OCI-LY1 (cell line): ENCODE measurements around the gene TIMM21.

ENCODE experiments used
- H2AFZ ChIP-seq: fragments of 200-600 bp; sonication (generic), shearing (Covaris generic); 2 replicates; pipeline ENCODE4 v1.6.0; 2014; ENCODE audit warnings: antibody characterized with exemption, mild to moderate bottlenecking, low read length
- H3F3A ChIP-seq: fragments of 200-600 bp; sonication (generic), shearing (Covaris generic); 2 replicates; pipeline ENCODE4 v1.6.0; 2014; ENCODE audit warnings: mild to moderate bottlenecking, antibody characterized with exemption, low read length, moderate library complexity; ENCODE audit not compliant: insufficient read depth
- H3K27ac ChIP-seq: fragments of 200-600 bp; sonication (generic); 2 replicates; pipeline ENCODE4 v1.5.1; 2014; ENCODE audit warnings: low read length, mixed run types, mild to moderate bottlenecking, low read depth; ENCODE audit not compliant: poor library complexity, severe bottlenecking
- H3K27me3 ChIP-seq: fragments of 200-600 bp; sonication (generic); 2 replicates; pipeline ENCODE4 v1.6.0; 2014; ENCODE audit warnings: antibody characterized with exemption, mild to moderate bottlenecking, low read length, moderate library complexity; ENCODE audit not compliant: insufficient read depth
- H3K36me3 ChIP-seq: fragments of 200-600 bp; sonication (generic); 2 replicates; pipeline ENCODE4 v1.6.1; 2014; ENCODE audit warnings: mild to moderate bottlenecking, antibody characterized with exemption, low read length, moderate library complexity, mixed read lengths; ENCODE audit not compliant: insufficient read depth
- H3K4me1 ChIP-seq: fragments of 200-600 bp; sonication (generic); 2 replicates; pipeline ENCODE4 v1.5.1; 2014; ENCODE audit warnings: mild to moderate bottlenecking, low read length, moderate library complexity; ENCODE audit not compliant: insufficient read depth, severe bottlenecking
- H3K4me2 ChIP-seq: fragments of 200-600 bp; sonication (generic), shearing (Covaris generic); 2 replicates; pipeline ENCODE4 v1.6.1; 2014; ENCODE audit warnings: low read length
- H3K4me3 ChIP-seq: fragments of 200-600 bp; sonication (generic); 2 replicates; pipeline ENCODE4 v1.5.1; 2014; ENCODE audit warnings: low read length, low read depth, mild to moderate bottlenecking, mixed read lengths; ENCODE audit not compliant: poor library complexity, severe bottlenecking
- H3K79me2 ChIP-seq: fragments of 200-600 bp; shearing (Covaris generic); 2 replicates; pipeline ENCODE4 v1.6.1; 2016; ENCODE audit warnings: mixed run types, low read length, mixed read lengths; ENCODE audit not compliant: insufficient read depth
- H3K9ac ChIP-seq: fragments of 200-600 bp; sonication (generic), shearing (Covaris generic); 2 replicates; pipeline ENCODE4 v1.6.1; 2014; ENCODE audit warnings: mild to moderate bottlenecking, low read length, mixed read lengths
- H3K9me2 ChIP-seq: fragments of 200-600 bp; sonication (generic), shearing (Covaris generic); 2 replicates; pipeline ENCODE4 v1.6.1; 2014; ENCODE audit warnings: low read depth, mild to moderate bottlenecking, low read length, mixed read lengths
- H3K9me3 ChIP-seq: fragments of 200-600 bp; shearing (Covaris generic); 2 replicates; pipeline ENCODE4 v1.6.1; 2014; ENCODE audit warnings: low read length, mixed read lengths
- H4K20me1 ChIP-seq: fragments of 200-600 bp; sonication (generic), shearing (Covaris generic); 2 replicates; pipeline ENCODE4 v1.6.0; 2016; ENCODE audit warnings: mild to moderate bottlenecking, low read length; ENCODE audit not compliant: insufficient read depth
- EZH2 ChIP-seq: fragments of 200-600 bp; sonication (generic), shearing (Covaris generic); IDR thresholded peaks from 2 replicates; pipeline ENCODE4 v1.8.0; 2017; ENCODE audit warnings: borderline replicate concordance, mixed run types, mild to moderate bottlenecking, antibody characterized with exemption, low read length, moderate library complexity, mixed read lengths
- TF ChIP-seq, protein P1 (sequence below): fragments of 200-600 bp; sonication (generic), shearing (Covaris generic); IDR thresholded peaks from 2 replicates; pipeline ENCODE4 v1.5.1; 2017; ENCODE audit warnings: mild to moderate bottlenecking, antibody characterized with exemption, low read length, moderate library complexity, mixed read lengths

The TIMM21 gene

GRCh38 chr18:74139411-74139810, 8.9 kb upstream of the TIMM21 start:
- no peak overlapping the region for H2AFZ ChIP-seq
- no peaks in the 10 kb centered on the region for H3F3A ChIP-seq
- H3K9me2 ChIP-seq = no peaks in the 10 kb centered on the region
- H3K4me1 ChIP-seq = no peaks in the 10 kb centered on the region
- H3K27ac ChIP-seq = no peak overlapping the region
- H3K4me3 ChIP-seq = no peak overlapping the region
- no peaks in the 10 kb centered on the region for H3K27me3 ChIP-seq
- H3K79me2 ChIP-seq = no peaks in the 10 kb centered on the region
- H4K20me1 ChIP-seq = no peaks in the 10 kb centered on the region
- TF ChIP-seq EZH2 = no peak
- TF ChIP-seq, protein P1, sequence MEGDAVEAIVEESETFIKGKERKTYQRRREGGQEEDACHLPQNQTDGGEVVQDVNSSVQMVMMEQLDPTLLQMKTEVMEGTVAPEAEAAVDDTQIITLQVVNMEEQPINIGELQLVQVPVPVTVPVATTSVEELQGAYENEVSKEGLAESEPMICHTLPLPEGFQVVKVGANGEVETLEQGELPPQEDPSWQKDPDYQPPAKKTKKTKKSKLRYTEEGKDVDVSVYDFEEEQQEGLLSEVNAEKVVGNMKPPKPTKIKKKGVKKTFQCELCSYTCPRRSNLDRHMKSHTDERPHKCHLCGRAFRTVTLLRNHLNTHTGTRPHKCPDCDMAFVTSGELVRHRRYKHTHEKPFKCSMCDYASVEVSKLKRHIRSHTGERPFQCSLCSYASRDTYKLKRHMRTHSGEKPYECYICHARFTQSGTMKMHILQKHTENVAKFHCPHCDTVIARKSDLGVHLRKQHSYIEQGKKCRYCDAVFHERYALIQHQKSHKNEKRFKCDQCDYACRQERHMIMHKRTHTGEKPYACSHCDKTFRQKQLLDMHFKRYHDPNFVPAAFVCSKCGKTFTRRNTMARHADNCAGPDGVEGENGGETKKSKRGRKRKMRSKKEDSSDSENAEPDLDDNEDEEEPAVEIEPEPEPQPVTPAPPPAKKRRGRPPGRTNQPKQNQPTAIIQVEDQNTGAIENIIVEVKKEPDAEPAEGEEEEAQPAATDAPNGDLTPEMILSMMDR = no peak
- H3K36me3 ChIP-seq = no peaks in the 10 kb centered on the region
- H3K4me2 ChIP-seq = no peak overlapping the region
- H3K9me3 ChIP-seq = no peaks in the 10 kb centered on the region
- no peak overlapping the region for H3K9ac ChIP-seq

DNA sequence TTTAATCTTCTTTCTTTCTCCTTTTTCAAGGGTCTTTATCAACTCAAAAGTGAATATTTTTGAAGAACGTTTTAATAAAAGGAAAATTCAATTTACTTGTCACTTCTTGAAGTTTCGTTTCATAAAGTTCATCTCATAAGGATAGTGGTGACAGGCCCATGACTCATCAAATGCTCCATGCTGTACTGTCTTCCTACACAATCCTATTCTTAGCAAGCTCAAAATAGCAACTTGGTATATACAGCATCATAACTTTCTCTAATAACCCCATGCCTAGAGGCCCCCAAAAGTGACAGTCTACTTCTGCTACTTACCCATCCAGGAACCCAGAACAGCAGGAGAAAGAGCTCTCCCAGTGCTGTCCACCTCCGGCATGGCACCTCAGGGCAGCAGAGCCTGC, 8.4 kb upstream of the TIMM21 start:
- H3K4me2 ChIP-seq = no peak overlapping the region
- no peak overlapping the region for H3K27ac ChIP-seq
- no peaks in the 10 kb centered on the region for H3K27me3 ChIP-seq
- no peak overlapping the region for H2AFZ ChIP-seq
- no peaks in the 10 kb centered on the region for H3K9me2 ChIP-seq
- no peaks in the 10 kb centered on the region for H3K36me3 ChIP-seq
- no peaks in the 10 kb centered on the region for H3K4me1 ChIP-seq
- no peak overlapping the region for H3K9ac ChIP-seq
- no peak for TF ChIP-seq EZH2
- TF ChIP-seq, protein P1 = no peak
- no peaks in the 10 kb centered on the region for H3K79me2 ChIP-seq
- no peaks in the 10 kb centered on the region for H3K9me3 ChIP-seq
- H3F3A ChIP-seq = no peaks in the 10 kb centered on the region
- no peaks in the 10 kb centered on the region for H4K20me1 ChIP-seq
- H3K4me3 ChIP-seq = no peak overlapping the region

GRCh38 chr18:74140582-74140981, 7.7 kb upstream of the TIMM21 start:
- Histone ChIP-seq H3K4me3 (no peak overlapping the region), H3K9me2 (no peaks in the 10 kb centered on the region), H3K36me3 (no peaks in the 10 kb centered on the region), H4K20me1 (no peaks in the 10 kb centered on the region), H3K4me1 (no peaks in the 10 kb centered on the region), H3K9ac (no peak overlapping the region), H3K27me3 (no peaks in the 10 kb centered on the region), H3K9me3 (no peaks in the 10 kb centered on the region), H3K4me2 (no peak overlapping the region), H3F3A (no peaks in the 10 kb centered on the region), H3K79me2 (no peaks in the 10 kb centered on the region), H2AFZ (no peak overlapping the region), H3K27ac (no peak overlapping the region)
- TF ChIP-seq, protein P1 = no peak
- TF ChIP-seq EZH2 = no peak
